Esophagus mucosa (tissue), 1 donor: ENCODE results near the gene RHBDL1. TPM values are rescaled to one million over a fixed set of nuclear protein-coding genes. Genes with fewer than 3 reads are reported as not detected.

ENCODE experiments used
- ATAC-seq: fragments of 200-7000 bp; cut with Tn5 transposase; one replicate; pipeline ENCODE4 v1.9.1; 2020
- total RNA-seq: library from RNA; stranded (reverse); gene quantifications from one replicate; pipeline ENCODE4 v1.2.4, GENCODE V29; 2023
- donor health status: DM: yes; HTN: yes; CAD: no.

The RHBDL1 gene
- total RNA-seq, 1 donor from 2014 or later = 1.0 TPM

DNA sequence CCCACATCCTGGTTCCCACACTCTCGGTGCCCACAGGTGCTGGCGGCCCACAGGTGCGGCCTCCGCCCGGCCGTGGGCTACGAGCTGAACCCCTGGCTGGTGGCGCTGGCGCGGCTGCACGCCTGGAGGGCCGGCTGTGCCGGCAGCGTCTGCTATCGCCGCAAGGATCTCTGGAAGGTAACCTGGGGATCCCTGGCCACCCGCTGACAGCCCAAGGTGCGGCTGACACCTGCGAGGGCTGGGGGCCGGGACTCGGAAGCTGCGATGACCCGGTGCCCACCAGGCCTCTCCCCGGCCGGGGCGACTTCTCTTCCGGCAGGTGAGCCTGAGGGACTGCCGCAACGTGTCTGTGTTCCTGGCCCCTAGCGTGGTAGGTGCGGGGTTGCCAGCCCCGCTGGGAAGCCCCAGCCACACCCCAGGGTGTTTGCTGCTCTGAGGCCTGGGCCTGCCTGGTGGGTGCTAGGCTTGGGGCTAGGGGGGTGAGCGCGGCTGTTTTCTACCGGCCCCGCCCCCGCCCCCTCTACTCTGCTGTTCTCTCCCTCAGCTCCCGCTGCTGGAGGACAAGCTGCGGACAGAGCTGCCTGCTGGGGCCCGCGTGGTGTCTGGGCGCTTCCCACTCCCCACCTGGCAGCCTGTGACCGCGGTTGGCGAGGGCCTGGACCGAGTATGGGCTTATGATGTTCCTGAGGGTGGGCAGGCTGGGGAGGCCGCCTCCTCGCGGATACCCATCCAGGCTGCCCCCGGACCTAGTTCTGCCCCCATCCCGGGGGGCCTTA is 46.5 kb downstream of the RHBDL1 start:
- no peak for ATAC-seq

DNA sequence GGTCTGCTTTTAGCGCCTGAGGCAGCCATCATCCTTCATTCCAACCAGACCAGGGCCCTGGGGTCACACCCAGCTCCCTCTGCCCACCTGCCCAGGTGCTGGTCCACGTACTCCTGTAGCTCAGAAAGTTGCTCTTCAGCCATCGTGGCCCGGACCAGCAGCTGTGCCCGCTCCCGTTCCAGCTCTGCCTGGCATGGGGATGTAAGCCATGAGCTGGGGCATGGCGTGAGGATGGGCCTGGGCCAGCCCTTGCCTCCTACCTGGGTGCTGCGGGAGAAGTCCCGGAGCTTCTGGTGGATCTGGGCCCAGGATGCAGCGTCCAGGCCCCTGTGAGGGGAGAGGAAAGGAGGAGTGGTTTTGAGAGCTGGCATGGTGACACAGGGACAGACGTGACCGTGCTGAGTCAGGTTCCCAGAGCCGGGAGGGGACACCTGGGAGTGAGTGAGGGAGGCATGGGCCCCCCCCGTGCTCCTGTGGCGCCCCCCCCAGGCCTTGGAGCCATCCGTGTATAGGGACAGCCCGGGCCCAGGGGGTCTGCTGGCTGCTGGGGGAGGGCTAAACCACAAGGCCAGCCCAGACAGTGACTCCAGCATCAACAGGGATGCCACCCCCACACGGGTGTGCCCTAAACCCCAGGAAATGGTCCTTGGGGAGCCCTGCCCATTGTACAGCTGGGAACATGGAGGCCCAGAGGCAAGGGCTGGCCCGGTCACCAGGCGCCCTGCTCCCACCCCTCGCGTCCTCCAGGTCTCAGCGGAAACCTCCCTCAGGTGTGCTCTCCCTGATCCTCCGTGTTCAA is 47.6 kb downstream of the RHBDL1 start:
- no peak for ATAC-seq

DNA sequence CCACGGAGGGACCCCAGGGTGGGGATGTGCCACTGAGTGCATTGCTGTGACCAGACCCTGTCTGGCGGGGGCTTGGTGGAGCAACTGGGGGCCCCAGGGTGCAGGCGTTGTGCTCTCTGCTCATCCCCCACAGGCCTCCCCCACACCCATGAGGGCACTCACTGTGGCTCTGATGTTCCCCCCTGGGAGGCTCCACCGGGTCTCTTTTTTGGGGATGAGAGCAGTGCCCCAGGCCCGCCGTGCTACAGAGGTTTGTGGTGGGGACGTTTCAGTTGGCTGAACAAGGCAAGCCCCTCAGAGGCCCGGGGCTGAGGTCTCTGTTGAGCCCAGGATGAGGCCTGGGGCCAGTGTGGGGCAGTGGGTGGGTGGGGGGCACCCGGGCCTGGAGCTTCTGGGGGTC is 48.2 kb downstream of the RHBDL1 start:
- ATAC-seq = no peak

DNA sequence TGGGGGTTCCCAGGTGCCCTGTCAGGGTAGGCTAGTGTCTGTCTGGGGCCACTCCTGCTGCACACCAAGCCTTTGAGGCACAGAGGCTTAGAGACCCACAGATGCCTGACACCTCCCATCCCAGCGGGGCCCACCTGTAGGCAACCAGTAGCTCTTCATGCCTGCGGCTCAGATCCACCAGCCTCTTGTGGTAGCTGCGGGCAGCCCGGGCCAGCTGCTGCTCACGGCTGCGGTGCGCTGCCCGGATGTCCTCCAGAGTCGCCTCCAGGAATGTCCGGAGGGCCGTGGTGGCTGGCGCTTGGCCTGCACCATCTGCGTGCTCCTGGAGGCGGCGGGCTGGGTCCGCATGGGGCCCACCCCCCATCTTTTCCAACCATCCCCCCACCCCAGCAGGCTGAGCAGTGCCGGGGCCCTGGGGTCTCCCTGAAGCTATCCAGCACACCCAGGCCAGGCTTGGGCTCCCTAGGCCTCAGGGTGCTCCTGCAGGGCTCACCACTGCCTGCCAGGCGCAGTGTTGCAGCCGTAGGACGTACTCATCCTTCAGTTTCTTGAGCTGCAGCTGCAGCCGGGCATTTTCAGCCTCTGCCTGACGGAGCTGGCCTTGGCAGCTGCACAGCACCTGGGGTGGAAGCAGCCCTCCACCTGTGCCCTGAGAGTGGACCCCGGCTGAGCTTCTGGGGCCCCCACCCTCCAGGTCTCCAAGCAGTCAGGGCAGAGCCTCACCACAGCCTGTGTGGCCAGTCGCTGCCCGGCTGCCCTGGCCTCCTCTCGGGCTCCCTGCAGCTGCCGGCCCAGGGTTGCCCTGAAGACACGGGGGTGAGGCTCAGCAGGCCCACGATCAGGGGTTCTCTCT is 48.9 kb downstream of the RHBDL1 start:
- no peak for ATAC-seq

DNA sequence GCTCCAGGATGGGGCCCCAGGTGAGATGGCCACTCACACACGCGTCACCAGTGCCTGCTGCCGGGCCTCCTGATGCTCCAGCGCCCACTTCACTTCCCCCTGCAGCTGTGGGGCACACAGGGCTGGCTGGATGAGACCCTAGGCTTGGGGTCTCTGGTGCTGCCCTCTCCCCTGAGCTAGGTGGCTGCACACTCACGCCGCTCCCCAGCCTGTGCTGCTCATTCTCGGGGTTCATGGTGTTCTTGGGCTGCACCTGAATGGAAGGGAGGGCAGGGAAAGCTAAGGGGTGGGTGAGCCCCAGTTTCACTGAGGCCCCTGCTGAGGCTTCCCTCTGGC is 49.5 kb downstream of the RHBDL1 start:
- no peak for ATAC-seq

DNA sequence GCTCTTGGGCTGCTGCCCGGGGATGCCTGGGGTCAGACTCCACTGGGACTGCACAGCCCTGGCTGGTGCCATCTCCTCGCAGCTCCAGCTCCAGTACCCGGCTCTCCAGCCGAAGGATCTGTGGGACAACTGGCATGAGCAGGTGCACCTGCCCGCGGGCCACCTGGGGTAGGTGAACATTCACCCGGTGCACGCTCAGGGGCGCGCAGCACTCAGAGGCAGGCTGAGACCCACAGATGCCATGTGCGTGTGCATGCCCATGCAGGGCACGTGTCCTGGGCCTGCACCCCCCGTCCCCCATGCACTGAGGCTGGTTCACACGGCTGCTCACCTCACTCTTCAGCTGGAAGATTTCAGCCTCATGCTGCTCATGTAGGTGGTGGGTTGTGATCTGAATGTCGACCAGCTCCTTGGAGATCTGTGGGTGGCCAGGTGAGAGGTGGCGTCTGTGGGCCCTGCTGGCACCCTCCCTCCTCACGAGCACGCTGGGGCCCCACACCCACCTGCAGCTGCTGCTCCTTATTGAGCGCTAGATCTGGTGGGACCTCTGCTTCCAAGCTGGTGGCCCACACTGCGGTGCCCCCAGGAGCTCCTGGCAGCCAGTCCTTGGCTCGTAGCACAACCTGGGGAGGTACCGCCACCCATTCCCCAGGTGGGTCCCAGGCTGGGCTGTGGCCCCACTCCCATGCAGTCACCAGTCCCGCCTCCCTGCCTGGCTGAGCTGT is 50.2 kb downstream of the RHBDL1 start:
- no peak for ATAC-seq

DNA sequence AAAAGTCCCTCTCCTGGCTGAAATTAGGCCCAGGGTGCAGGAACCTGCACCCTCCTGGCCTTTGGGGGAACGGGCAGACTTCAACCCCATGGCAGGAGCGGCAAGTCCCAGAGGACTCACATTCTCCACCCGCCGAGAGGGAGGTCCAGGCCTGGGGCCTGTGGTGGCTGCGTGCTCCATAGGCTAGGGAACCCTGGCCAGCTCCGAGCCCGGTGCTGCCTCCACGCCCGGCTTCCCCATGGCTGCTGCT is 50.6 kb downstream of the RHBDL1 start:
- no peak for ATAC-seq

DNA sequence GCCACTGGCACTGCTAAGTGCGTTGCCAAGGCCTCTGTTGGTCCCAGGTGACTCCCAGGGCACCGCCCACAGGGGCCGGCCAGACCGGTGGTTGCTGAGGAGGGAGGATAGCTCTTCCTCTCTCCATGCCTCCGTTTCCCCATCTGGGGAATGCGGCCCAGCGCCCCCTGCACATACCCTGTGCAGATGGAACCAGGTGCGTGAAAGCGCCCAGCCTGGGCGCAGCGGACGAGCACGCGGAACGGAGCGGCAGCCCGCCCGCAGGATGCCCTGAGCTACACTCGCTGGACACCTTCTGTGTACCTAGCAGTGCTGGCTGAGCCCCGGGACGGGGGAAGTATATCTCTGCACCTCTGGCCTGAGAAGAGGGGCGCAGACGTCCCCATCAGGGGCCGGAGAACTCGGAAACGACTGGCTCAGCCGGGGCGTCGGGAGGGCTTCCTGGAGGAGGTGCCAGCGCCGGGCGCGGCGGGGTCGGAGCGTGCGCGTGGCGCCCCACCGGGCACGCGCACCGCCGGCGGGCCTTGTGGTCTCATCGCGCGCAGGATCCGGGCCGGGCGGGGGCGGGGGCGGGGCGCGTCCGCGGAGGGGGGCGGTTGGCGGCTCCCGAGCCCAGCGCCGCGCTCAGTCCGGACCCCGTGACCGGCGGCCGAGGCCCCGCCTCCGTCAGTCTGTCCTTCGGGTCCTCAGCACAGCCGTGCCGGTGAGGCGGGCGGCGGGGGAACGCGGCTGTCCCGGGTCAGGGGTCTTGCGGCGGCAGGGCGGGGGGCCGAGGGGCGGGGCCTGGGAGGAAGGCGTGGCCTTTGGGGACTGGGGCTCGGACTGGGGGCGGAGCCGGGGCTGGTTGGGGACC is 51.2 kb downstream of the RHBDL1 start, which contains the start of the genes CCDC78 and HAGHL:
CCDC78 (minus strand) TSS at position 6 of the 853 bp plus-strand sequence. CDS start 76 bp downstream, outside the sequence.
HAGHL (plus strand) TSS at position 669 of the 853 bp plus-strand sequence. CDS start 404 bp downstream, outside the sequence.
- ATAC-seq = peak; percentile 3

DNA sequence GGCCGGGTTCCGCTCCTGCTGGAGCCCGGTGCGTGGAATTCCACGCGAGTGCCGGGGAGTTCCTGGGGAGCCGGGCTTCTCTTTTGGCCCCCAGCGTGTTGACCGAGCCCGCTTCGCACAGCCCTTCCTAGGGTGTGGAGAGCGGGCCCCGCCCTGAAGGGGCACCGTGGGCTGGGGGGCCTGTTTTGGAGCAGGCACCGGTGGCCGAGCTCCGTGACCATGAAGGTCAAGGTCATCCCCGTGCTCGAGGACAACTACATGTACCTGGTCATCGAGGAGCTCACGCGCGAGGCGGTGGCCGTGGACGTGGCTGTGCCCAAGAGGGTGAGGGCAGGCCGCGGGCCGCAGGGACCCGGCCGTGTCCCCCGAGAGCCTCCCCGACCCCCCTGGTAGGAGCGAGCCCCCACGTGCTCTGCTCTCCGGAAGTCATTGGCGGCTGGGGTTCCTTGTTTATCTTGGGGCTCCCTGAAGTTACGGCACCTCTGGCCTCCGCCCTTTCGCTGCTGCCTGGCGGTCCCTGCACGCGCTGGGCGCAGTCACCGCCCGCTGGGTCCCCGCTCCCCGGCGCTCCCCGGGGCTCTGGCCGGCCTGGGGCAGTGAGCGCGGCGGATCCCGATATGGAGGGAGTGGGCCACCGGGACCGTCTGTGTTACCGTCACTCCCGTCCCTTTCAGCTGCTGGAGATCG is 52.0 kb downstream of the RHBDL1 start:
- ATAC-seq = peak; percentile 10

Other genes starting within 250 kb of the RHBDL1 start
- gene CAPN15, start 148.0 kb upstream of the RHBDL1 start, total RNA-seq = 27.1 TPM
- not detected for gene PRR35, start 115.3 kb upstream of the RHBDL1 start, total RNA-seq
- 0.12 TPM for gene NHLRC4, start 108.7 kb upstream of the RHBDL1 start, total RNA-seq
- gene PIGQ, start 105.7 kb upstream of the RHBDL1 start, total RNA-seq = 21.0 TPM
- gene RAB40C, start 85.6 kb upstream of the RHBDL1 start, total RNA-seq = 15.5 TPM
- gene WFIKKN1, start 44.7 kb upstream of the RHBDL1 start, total RNA-seq = 0.08 TPM
- 40.2 TPM for gene METTL26, start 39.4 kb upstream of the RHBDL1 start, total RNA-seq
- gene MCRIP2, start 33.8 kb upstream of the RHBDL1 start, total RNA-seq = 20.3 TPM
- 17.9 TPM for gene WDR90, start 26.3 kb upstream of the RHBDL1 start, total RNA-seq
- gene RHOT2, start 7.5 kb upstream of the RHBDL1 start, total RNA-seq = 58.7 TPM
- 87.5 TPM for gene STUB1, start 4.7 kb downstream of the RHBDL1 start, total RNA-seq
- gene JMJD8, start 8.7 kb downstream of the RHBDL1 start, total RNA-seq = 31.7 TPM
- gene WDR24, start 14.7 kb downstream of the RHBDL1 start, total RNA-seq = 7.4 TPM
- 15.1 TPM for gene FBXL16, start 30.1 kb downstream of the RHBDL1 start, total RNA-seq
- 9.6 TPM for gene METRN, start 39.4 kb downstream of the RHBDL1 start, total RNA-seq
- 24.1 TPM for gene ANTKMT, start 45.5 kb downstream of the RHBDL1 start, total RNA-seq
- gene CCDC78, start 50.8 kb downstream of the RHBDL1 start, total RNA-seq = 0.40 TPM
- gene HAGHL, start 51.4 kb downstream of the RHBDL1 start, total RNA-seq = 2.7 TPM
- gene CIAO3, start 65.3 kb downstream of the RHBDL1 start, total RNA-seq = 18.1 TPM
- gene MSLN, start 85.1 kb downstream of the RHBDL1 start, total RNA-seq = 2.8 TPM
- gene RPUSD1, start 112.7 kb downstream of the RHBDL1 start, total RNA-seq = 14.4 TPM
- 20.2 TPM for gene CHTF18, start 112.9 kb downstream of the RHBDL1 start, total RNA-seq
- gene GNG13, start 125.1 kb downstream of the RHBDL1 start, total RNA-seq = not detected